ENCODE data around the gene DHRS13.

Gene DHRS13, protein sequence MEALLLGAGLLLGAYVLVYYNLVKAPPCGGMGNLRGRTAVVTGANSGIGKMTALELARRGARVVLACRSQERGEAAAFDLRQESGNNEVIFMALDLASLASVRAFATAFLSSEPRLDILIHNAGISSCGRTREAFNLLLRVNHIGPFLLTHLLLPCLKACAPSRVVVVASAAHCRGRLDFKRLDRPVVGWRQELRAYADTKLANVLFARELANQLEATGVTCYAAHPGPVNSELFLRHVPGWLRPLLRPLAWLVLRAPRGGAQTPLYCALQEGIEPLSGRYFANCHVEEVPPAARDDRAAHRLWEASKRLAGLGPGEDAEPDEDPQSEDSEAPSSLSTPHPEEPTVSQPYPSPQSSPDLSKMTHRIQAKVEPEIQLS

DNA sequence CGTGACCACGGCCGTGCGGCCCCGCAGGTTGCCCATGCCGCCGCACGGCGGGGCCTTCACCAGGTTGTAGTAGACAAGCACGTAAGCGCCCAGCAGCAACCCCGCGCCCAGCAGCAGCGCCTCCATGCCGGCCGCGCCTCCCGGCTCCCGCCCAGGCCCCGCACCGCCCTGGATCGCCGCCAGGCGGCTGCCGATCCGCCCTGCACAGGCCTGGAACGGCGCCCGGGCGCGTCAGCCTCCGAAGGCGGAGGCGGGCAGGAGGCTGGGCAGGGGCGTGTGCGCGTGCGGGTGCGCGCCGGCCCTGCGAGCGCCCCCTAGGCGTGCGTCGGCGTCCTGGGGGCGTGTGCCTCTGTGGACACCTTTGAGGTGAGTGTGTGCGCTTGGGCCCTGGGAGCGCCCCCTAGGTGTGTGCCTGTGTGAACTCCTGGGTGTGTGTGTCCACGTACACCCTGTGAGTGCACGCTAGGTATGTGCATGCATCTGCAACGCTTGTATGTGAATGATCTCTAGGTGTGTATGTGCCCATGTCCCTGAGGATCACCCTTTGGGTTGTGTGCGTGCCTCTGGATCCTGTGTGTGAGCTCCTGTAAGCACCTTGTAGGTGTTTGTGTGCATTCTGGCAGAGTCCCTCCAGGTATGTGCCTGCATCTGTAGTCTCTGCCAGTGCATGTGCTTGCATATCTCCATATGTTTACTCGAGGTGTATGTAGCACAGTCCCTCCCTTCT, at the start of gene DHRS13:
Gene DHRS13, minus strand, starts transcription at position 261 of the 727 bp plus-strand sequence. Its CDS starts 135 bp downstream, at position 126.
- DNase-seq, result peak; percentile 98

DNA sequence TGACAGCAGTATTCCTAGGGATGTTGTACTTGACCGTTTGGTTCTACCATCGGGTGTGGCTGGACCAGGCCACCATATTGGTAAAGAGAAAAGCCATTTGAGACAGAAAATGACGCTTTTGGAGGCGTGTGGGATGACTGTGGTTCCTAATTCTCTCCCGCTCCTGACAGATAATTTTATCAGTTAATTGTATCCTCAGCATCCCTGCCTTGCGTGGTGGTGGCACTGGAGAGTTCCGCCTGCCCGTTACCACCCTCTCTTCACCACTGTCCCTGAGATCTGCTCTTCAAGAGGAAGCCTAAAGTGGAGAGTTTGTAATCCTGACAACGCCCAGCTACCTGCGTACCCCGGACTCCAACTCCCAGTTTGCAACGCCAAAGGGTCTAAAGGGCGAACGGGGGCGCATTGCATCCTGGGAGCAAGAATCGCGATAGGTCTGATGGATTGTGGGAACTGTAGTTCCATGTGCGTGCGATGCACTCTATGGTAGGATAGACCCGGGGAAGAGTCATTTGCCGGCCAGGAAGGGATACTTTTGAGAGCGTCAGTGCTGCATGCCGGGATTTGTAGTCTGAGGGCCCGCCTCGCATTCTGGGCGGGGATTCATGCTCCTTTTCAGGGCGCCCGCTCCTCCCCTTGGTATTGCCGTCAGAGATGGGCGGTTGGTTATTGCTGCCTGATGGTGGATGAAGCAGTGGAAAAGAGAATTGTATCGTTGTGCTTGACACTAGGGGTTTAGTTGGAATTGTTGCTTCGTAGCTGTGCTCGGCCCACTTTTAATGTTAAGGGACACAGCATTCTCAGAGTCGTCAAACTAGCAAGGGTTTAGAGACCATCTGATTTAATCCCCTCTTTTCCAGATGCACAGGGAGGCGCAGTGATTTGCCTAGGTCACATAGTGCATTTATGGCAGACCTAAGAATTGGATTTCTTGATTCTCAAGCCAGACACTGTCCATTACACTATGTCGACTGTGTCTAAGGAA, 49.4 kb upstream of the DHRS13 start:
- peak; percentile 100 for DNase-seq

DNA sequence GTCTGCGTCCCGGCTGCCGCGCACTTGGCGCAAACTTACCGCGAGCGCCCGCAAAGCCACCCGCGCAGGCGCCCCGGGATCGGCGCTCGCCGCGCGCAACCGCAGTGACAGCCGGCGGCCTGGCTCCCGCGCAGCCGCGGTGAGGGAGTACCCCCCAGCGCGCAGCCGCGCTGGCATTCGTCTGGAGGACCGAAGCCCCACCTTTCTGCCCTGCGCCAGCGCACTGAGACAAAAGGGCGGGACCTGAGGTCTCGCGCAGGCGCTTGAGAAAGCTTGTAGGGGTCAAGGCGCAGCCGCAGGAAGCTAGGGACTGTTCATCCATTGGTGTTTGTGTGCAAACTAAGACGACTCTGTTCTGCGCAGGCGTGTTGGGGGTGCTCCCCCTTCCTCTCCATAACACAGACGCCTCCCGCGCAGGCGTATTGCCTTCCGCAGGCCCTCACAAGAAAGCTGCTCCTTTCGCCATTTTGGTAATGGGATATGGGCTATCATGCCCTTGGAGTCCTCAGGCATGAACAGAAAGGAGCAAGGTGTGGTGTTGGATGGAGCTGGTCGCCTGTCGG, 48.6 kb upstream of the DHRS13 start, which contains the start of gene PHF12:
Gene PHF12, minus strand, starts transcription at position 91 of the 563 bp plus-strand sequence. CDS start 558 bp downstream, outside the sequence.
- DNase-seq, result peak; percentile 100

DNA sequence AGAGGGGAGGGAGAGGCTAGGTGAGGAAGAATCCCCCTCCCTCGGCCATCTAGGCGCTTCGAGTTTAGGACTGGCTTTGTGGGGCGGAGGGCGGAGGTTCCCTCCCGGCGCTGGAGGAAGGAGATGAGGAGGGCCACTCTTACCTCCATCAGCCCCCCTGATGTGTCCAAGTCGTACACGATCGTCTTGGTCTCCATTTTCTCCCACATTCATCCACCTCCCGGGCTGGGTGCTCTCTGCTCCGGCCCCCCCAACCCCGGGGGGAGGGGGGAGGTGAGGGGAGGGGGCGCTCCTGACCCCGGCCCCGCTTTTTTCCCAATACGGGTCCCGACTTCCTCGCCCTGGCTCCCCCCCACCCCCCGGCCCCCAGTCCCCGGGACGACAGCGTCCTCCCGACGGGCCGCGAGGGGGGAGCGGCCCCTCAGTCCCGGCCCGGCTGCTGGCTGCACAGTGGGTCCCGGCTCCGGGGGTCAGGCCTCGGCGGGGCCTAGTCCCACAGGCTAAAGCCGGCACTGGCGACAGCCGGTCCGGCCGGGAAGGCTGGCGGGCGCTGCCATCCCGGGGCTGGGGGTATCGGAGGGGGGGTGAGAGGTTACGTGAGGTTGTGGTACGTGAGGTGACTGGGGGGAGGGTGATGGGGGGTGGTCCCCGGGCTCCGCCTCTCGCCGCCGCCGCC, 48.0 kb upstream of the DHRS13 start:
- peak; percentile 77 for DNase-seq

DNA sequence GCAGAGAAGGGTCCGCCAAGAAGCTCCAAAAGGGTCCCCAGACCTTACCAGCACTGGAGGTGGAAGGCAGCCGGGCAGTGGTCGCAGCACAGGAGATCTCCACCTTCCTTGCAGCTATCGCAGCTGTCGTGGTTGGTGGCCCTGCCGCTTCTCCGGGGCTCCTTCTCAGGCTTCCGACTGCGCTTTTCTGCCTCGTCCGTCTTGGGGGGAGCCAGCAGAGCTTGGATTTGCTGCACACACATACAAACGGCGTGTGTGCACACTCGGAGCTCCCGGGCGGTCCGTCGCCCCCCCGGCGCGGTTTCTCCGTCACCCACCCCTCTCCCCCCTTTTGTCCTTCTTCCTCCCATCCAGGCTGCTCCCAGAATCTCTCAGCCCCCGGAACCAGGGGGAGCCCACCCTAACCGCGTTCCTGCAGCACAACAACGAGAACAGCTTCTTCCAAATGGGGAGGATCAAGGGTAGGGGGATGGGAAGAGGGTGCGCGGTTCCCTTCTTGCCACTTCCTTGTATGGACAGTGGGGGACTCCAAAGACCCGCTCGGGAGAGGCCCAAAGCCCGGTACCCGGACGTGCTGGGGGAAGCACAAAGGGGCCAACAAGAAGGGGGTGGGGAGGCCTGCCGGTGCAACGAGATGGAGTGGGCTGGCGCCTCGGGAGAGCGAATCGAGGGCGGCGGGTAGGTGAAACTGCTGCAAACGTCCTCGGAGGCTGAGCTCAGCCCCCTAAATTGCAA, 47.3 kb upstream of the DHRS13 start:
- peak; percentile 77 for DNase-seq

DNA sequence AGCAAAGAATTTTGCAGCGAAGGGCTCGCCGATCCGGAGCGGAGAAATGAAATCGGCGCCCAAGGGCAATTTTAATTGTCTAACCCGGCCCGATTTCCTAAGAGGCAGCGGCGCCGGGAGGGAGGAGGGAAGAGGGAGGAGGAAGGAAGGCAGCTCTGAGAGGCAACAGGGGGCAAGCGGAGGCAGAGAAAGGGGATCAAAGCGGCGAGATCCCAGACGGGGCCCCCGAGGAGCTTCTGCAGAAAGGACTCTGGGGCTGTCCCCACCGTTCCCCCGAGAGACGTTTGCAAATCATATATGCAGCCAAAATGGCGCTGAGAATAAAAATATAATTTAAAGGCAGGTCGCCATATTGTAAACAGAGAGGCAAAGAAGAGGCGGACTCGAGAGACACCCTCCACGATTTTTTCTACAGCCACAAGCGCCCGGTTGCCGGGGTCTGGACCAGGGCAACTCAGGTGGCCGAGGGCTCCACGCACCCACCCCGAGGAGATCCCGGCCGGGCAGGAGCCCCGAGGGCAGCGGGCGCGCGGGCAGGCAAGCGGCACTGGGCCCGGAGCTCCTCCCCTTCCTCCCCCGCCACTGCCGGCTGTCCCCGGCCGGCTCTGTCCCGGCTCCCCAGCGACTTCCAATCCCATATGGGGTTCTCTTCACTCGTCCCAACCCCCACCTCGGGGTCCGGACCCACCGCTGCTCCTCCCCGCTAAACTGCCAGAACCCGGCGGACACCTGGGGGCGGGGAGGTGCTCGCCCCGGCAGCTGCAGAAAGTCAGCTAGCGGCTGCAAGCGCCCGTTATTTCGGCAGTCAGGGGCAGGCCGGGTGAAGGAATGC, 46.5 kb upstream of the DHRS13 start:
- peak; percentile 85 for DNase-seq

DNA sequence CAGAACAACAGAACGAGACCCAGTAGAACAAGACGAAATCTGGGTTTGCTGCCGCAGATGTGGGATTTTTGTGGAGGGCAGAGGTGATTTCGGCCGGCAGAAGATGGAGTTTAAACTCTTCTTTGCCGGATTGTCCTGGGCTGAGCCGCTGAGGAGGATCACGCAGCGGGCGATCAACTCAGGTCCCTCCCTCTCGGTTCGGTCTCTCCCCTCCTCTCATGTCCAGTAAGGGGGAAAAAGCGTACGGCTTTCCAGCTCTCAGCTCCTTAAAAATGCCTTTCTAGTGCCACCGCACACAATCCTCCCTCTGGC, 46.0 kb upstream of the DHRS13 start:
- no peak for DNase-seq

DNA sequence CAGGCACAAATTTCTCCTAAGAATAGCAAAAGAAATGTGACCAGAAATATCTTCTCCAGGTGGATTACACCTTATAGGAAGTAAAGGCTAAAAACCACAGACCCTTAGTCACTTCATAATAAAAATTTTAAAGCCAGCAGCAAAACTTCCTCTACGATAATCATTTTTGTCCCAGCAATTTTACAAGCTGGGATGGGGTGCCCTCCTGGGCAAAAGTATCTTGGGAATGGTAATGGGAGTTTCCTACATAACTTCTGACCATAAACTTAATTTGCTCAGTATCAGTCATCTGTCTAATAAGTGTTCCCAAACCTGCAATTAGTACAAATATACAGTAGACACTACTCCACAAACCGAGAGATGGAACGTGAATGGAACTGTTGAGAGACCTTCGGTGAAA, 45.5 kb upstream of the DHRS13 start:
- DNase-seq, result no peak

DNA sequence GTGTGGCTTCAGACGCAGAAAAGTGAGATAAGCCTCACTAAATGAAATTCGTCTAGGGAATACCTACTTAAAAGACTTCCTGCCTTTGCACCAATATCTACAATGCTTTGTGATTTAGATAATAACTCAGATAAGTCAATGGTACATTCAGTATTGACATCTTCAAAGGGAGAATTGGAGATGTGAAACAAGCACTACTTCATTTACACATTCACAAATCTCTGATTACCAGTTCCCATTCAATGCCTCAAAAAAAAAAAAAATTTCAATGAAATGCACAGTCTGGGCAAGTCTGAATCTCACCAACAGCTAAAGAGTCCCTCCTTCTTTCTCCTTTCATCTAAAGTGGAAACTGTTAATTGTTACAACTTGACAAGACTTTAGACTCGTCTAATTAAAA, 44.8 kb upstream of the DHRS13 start:
- DNase-seq, result no peak

DNA sequence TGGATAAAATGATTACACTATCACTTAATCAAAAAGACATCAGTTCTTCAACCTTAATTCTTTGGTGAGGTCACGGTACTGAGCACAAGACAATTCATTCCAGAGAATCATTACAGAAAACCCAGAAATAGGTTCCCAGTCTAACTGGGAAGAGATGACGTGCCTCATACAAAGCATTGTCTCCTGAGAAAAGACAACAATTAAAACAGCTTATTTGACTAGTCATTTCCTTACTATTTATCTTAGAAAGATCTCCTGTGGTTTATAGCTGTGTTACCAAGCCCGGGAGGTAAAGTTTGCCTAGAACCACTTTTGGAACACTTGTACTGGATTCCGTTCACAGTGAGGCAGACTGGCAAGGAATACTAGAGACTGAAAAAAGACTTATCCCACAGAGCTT, 43.4 kb upstream of the DHRS13 start:
- DNase-seq, result peak; percentile 27

DNA sequence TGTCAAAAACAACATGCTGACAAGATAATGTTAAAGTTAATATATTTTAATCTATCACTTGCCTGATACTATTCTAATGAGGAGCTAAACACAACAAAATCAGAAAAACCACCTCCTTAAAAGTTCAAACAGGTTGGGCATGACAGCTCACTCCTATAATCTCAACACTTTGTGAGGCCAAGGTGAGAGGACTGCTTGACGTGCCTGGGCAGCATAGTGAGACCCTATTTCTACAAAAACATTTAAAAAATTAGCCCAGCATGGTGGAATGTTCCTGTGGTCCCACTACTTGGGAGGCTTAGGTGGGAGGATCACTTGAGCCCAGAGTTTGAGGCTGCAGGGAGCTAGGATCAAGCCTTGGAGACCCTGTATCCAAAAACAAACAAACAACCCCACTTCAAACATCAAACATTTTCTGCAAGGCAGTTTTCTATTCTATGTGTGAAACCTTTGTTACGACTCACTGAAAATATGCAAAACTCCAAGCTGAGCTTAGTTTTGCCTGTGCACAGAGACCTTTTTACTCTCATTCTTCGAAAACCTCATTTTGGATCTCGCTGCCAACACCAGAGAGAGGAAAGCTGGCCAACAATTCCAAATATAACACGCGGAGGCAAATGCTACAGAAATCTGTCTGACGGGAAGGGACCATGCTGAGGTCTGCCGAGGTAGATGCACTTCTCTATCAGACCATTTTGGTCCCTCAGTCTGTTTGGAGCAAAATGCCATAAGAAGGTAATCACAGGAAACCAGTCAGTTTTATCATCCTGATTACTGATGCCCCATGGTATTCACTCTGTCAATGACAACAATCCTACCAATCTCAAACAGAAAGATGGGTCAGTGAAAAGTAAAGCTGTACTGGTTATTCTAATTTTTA, 42.2 kb upstream of the DHRS13 start:
- no peak for DNase-seq

DNA sequence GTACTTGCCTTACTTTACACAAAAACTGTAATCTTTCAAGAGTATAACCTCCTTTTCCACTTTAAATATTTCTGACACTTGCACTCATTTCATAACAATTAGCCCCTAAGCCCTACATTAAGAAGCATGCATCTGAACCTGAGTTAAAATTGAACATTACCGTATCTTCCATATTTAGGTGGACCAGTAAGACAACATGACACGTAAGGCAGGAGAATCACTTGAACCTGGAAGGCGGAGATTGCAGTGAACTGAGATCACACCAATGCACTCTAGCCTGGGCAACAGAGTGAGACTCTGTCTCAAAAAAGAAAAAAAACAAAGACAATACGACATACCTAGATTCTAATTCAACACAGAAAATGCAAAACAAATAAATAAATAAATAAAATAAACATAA, 41.5 kb upstream of the DHRS13 start:
- no peak for DNase-seq

DNA sequence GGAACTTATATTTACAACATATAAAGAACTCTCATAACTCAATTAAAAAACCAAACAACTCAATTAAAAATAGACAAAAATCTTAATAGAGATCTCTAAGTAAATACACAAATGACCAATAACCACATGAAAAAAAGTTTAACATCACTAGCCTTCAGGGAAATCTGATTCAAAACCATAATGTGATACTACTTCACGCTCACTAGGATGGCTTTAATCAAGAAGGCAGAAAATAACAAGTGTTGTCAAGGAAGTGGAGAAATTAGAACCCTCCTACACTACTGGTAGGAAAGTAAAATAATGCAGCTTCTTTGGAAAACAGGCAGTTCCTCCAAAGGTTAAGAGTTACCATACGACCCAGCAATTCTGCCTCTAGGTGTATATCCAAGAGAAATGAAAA, 40.0 kb upstream of the DHRS13 start:
- no peak for DNase-seq

DNA sequence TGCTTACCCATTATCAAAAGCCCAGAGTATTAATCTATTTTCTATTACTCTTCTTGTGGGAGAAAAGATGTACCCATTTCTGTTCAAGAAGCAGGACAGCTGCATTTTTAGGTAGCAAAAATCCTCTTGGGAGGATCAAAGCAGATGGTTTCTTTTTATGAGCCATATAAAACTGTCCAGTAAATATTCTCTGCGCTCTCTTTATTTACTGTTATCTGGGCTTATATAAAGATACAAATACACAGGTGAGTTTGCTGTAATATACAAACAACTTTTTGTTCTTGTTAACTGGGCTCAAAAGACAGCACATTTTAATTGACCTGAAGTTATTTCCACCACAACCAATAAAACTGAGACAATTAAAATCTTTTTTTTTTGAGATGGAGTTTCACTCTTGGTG, 38.4 kb upstream of the DHRS13 start:
- DNase-seq, result no peak

DNA sequence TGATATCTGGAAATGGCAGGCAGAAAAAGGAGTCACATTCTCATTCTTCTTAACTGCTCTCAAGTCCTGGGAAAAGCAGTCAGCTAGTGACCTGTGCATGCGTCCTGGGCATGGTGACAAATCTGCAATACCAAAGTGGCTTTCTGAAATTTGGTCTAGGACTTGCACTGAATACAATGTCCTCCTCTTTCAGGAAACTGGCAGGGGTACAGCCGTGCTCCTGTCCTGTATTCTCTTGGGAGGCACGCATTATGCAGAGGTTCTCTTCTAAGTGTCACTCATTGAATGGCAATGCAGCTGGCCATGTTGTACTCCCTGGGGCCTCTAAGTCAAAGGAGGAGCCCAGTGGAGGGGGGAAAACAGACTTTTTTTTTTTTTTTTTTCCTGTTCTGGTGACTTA, 37.8 kb upstream of the DHRS13 start:
- no peak for DNase-seq

DNA sequence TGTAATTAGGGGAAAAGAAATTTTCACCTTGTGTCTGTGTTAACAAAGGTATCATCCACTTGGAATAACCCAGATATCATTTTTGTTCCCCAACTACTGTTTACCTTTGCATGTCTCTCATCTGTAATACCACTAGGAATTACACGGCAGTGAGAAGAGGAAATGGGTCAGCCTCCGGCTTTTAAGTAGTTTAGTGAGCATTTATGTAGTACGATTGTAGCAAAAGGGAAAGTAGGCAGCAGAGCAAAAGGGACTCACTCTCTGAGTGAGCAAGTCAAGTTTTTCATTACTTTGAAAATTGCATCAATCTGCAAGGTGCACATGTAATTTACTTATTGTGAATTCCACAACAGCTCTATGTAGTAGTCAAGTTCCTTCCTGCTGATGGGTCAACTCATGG, 37.3 kb upstream of the DHRS13 start:
- no peak for DNase-seq

DNA sequence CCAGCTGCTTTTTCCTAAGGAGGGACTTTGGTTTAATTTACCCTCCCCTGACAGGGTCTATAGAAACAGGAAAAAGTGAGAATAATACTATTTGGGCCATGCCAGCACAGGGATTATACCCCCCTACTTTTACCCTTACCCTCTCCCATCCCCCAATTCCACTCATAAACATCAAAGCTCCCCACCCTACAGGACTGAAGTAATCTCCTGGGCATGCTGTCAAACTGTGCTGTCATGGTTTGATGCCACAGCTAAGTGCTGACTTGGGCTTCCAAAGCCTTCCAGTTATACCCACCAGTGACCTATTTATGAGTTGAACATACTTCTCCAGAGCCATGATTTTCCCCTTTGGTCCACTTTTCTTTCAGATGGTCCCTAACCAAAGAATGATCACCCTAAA, 35.7 kb upstream of the DHRS13 start:
- DNase-seq, result no peak

DNA sequence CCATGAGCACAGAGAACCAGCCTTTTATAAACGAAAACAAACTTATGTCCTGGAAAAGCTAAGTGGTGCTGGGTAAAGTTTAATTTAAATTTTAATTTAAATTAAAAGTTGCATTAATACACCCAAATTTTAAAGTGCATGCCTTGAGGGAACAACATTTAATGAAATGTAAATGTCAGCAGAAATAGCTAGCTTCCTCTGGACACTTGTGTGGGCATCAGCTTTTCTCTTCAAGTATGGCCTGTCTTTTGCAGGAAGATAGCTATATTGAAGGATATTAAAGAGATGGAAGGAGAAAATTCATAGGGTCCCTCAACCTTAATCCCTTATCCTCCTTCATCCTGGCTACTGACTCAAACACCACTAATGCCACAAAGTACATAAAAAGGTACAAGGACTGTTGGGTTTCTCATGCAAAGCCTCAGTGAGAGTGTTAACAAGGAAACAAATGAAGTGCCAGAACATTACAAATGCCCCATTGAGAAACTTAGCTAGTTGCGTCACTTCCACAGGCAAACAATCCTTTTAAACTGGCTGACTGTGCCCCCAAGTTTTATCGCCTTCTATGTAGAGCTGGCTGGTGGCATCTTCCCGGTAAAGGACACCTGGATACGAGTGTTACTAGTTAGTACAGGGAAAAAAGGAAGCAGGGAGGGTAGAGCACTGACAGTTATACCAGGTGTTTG, 34.3 kb upstream of the DHRS13 start:
- DNase-seq, result no peak
